HG03378 (cell line): ENCODE data around the gene LCN9.
"Not testable (repeated sequence)": the region's sequence is repeated elsewhere in the genome, so short reads cannot be mapped to it uniquely, and the experiment has no call there.

Source experiments
- ATAC-seq: cut with Tn5 transposase; IDR thresholded peaks from one replicate; pipeline ENCODE4 v1.9.1; 2021; ENCODE audit warnings: mild to moderate bottlenecking, moderate library complexity; ENCODE audit not compliant: unreplicated experiment

Gene LCN9

GRCh38 chr9:135662758-135663450 is at the start of gene LCN9:
LCN9 (plus strand) TSS chr9:135663309; CDS start chr9:135663322, 13 bp downstream.
- ATAC-seq = no peak

- ATAC-seq = no peak
Observed at GRCh38 chr9:135613946-135614805, 48.9 kb upstream of the LCN9 start.

GRCh38 chr9:135614821-135615665 is 48.1 kb upstream of the LCN9 start:
- ATAC-seq = no peak

GRCh38 chr9:135615666-135616618 is 47.2 kb upstream of the LCN9 start:
- no peak for ATAC-seq

- no peak for ATAC-seq
Observed at GRCh38 chr9:135616619-135617537, 46.2 kb upstream of the LCN9 start.

GRCh38 chr9:135617538-135617900 is 45.6 kb upstream of the LCN9 start:
- ATAC-seq = no peak

- ATAC-seq = no peak
Observed at GRCh38 chr9:135617991-135618411, 45.1 kb upstream of the LCN9 start.

DNA sequence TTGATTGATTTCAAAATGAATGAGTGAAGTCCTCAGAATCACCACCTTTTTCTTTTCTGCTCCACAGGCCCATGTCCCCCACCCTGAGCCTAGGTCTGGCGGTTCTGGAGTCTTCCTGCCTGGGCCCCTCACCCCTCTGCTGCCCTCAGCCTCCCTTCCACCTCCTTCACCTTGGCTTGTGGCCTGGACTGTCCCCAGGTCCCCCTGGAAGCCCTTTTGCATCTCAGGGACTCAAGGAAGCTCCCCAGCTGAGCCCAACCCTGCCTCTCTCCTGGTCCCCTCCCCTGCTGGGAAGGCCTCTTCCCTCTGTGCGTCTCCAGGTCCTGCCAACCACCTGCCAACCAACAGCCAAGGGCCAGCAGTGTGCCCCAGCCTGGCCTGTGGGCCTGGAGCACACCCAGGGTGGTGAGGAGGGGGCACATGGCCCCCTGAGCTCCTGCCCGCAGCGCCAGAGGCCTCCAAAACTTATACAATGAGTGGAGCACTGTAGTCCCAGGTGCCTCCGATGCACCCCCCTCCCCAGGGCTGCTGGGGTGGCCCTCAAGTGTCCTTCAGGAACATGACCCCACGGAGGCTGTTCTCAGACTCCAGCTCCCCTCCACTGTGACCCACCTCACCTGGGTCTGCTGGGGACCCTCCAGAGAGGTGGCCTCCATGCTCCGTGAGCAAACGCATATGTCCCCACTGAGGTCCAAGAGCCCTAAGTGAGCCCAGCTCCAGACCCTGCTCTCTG is 44.1 kb upstream of the LCN9 start:
- no peak for ATAC-seq

- ATAC-seq = no peak
Observed at GRCh38 chr9:135619599-135619886, 43.6 kb upstream of the LCN9 start.

DNA sequence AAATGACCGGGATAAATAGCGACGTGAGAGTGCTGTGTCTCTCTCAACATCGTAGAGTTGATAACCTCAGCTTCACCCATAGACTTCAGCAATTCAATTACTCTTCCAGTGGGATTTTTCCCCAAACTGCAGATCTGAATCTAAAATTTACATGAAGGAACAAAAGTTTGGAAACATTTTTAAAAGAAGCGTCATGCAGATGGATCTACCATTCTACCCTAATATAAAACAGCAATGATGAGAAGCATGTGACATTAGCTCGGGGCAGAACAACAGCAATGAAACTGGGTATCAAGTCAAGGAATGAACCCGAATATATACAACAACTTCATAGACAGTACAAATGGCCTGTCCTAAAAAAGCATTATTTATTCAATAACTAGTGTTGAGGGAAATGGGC is 42.6 kb upstream of the LCN9 start:
- ATAC-seq = no peak

DNA sequence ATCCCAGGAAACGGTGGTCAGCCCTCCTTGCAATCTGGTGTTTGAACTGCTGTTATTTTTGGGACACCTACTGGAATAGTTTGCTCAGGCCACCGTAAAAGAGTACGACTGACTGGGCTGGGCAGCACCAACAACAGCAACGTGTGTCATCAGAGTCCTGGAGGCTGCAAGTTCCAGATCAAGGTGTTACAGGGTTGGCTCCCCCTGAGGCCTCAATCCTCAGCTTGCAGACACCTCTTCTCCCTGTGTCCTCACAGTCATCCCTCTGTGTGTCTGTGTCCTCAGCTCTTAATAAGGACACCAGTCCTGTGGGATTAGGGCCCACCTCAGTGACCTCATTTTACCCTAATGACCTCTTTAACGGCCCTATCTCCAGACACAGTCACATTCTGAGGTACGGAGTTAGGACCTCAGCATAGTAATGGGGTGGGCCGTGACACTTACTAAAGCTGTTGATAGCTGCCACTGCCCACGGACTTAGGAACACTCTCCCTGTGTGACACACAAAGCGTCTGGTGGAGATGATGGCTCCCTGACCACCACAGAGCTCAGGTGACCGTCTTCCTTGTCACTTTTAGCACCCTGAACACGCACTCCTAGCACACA is 40.6 kb upstream of the LCN9 start:
- no peak for ATAC-seq

GRCh38 chr9:135624282-135624681 is 38.8 kb upstream of the LCN9 start:
- ATAC-seq = no peak

- no peak for ATAC-seq
Observed at GRCh38 chr9:135632841-135633240, 30.3 kb upstream of the LCN9 start.

- not testable (repeated sequence) for ATAC-seq
Observed at GRCh38 chr9:135636930-135637530, 26.1 kb upstream of the LCN9 start.

DNA sequence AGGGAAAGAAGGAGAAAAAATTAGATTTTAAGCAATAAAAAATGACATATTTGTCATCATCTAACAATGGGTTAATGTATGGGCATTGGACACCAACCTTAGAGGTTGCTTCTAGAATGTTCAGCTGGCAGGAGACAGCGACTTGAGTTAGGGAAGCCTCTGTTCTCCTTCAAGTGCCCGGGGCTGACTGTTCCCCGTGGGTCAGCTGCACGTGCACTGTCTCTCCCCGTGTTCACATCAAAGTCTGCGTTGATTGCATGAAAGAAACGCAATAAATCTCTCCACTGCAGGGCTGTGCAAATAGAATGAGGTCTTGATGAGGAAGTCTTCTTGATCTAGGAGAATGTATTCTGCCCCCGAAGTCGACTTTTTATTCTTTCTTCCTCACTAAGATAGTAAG is 23.9 kb upstream of the LCN9 start, which contains the start of gene GLT6D1:
Gene GLT6D1 (minus strand): TSS at position 345 of the 400 bp plus-strand sequence. CDS start 353 bp downstream, outside the sequence.
- no peak for ATAC-seq

GRCh38 chr9:135641047-135641446 is 22.1 kb upstream of the LCN9 start:
- ATAC-seq = no peak

DNA sequence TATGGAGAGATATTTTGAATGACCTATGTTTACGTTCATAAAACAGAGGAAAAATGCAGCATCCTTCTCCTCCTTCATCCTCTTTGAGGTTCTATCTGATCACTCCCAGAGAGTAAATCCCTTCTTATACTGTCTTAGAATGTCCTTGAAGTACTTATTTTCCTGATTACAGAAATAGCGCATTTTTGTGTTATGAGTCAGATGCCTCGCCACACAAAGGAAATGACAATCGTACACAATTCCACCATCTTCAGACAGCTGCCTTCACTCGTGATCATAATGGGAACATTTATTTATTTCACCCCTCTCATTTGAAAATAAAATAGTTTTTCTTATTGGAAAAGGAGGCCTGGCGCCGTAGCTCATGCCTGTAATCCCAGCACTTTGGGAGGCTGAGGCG is 21.4 kb upstream of the LCN9 start:
- ATAC-seq = no peak
